SK-N-SH (cell line): Measurements from ENCODE around the gene RALA. TPM values are rescaled to one million over a fixed set of nuclear protein-coding genes. Genes with fewer than 3 reads are reported as not detected.
A peak's percentile ranks its signal among the peaks of the same experiment; 100 is the strongest.

Source experiments
- CTCF ChIA-PET: fragments of 300-600, 350-600 bp; formaldehyde crosslinking; extraction: SDS; loops from one replicate; lab custom pipeline; 2021; lab: Yijun Ruan, JAX
- POLR2A ChIA-PET: fragments of 350-600 bp; sonication (Branson Sonifier 250); formaldehyde crosslinking; extraction: SDS; loops from one replicate; lab custom pipeline; 2020; ENCODE audit warnings: antibody characterized with exemption, inconsistent platforms; lab: Yijun Ruan, JAX
- DNase-seq: peaks from one replicate; pipeline ENCODE4 v3.0.0; 2012
- H2AFZ ChIP-seq: fragments of 200-600 bp; sonication (generic); 2 replicates; pipeline ENCODE4 v1.8.1; 2016; ENCODE audit warnings: antibody characterized with exemption, mild to moderate bottlenecking, low read depth
- H3F3A ChIP-seq: fragments of 200-600 bp; sonication (generic); replicated peaks from 2 replicates; pipeline ENCODE3; 2016; ENCODE audit warnings: antibody characterized with exemption, mild to moderate bottlenecking; ENCODE audit not compliant: insufficient read depth
- H3K27ac ChIP-seq, 2 experiments: fragments of 200-500 bp in 1 of 2; fragments of 200-600 bp in 1 of 2; sonication (Bioruptor generic) in 1 of 2; sonication (generic), shearing (Covaris generic) in 1 of 2; 2 replicates each; pipeline versions ENCODE4 v1.5.1 to v1.6.1; 2014 to 2016; ENCODE audit warnings: low read depth in 2 of 2, inconsistent platforms in 1 of 2, low read length in 1 of 2, mild to moderate bottlenecking in 1 of 2, mixed read lengths in 1 of 2
- H3K27me3 ChIP-seq: fragments of 200-600 bp; sonication (generic), shearing (Covaris generic); 2 replicates; pipeline ENCODE4 v1.6.1; 2016; ENCODE audit warnings: mixed run types; ENCODE audit not compliant: insufficient read depth
- H3K36me3 ChIP-seq, 2 experiments: fragments of 200-500 bp in 1 of 2; fragments of 200-600 bp in 1 of 2; sonication (Bioruptor generic) in 1 of 2; sonication (generic) in 1 of 2; replicated peaks in 1 of 2; 2 replicates each; pipeline versions ENCODE3 to v1.5.1; 2014 to 2016; ENCODE audit warnings: low read length in 1 of 2, mild to moderate bottlenecking in 1 of 2; ENCODE audit not compliant: insufficient read depth in 2 of 2, control insufficient read depth in 1 of 2
- H3K4me1 ChIP-seq, 2 experiments: fragments of 200-500 bp in 1 of 2; fragments of 200-600 bp in 1 of 2; sonication (Bioruptor generic) in 1 of 2; sonication (generic), shearing (Covaris generic) in 1 of 2; 2 replicates each; pipeline versions ENCODE4 v1.5.1 to v1.6.1; 2014 to 2016; ENCODE audit warnings: low read depth in 1 of 2, low read length in 1 of 2, mixed run types in 1 of 2; ENCODE audit not compliant: insufficient read depth in 2 of 2, control insufficient read depth in 1 of 2
- H3K4me2 ChIP-seq: fragments of 200-600 bp; sonication (generic), shearing (Covaris generic); 2 replicates; pipeline ENCODE4 v1.6.1; 2017; ENCODE audit warnings: mixed run types
- H3K4me3 ChIP-seq, 2 experiments: fragments of 200-500 bp in 1 of 2; fragments of 200-600 bp in 1 of 2; sonication (Bioruptor generic) in 1 of 2; sonication (generic), shearing (Covaris generic) in 1 of 2; 2 replicates each; pipeline versions ENCODE4 v1.5.1 to v1.8.1; 2014 to 2016; ENCODE audit warnings: low read depth in 2 of 2, inconsistent platforms in 1 of 2, low read length in 1 of 2, mild to moderate bottlenecking in 1 of 2, mixed read lengths in 1 of 2, moderate library complexity in 1 of 2
- H3K79me2 ChIP-seq: fragments of 200-600 bp; sonication (generic); 2 replicates; pipeline ENCODE4 v1.8.1; 2017; ENCODE audit warnings: mild to moderate bottlenecking; ENCODE audit not compliant: insufficient read depth
- H3K9ac ChIP-seq: fragments of 200-600 bp; sonication (generic); 2 replicates; pipeline ENCODE4 v1.6.1; 2017; ENCODE audit warnings: mixed run types
- H3K9me2 ChIP-seq: fragments of 200-600 bp; sonication (generic); 2 replicates; pipeline ENCODE4 v1.6.1; 2017; ENCODE audit warnings: mixed run types
- H3K9me3 ChIP-seq: fragments of 200-600 bp; sonication (generic); 2 replicates; pipeline ENCODE4 v1.6.1; 2017; ENCODE audit warnings: mixed run types, mild to moderate bottlenecking, moderate library complexity
- H4K20me1 ChIP-seq: fragments of 200-600 bp; sonication (generic); 2 replicates; pipeline ENCODE4 v1.6.1; 2017; ENCODE audit warnings: mild to moderate bottlenecking, mixed run types; ENCODE audit not compliant: insufficient read depth
- CHD2 ChIP-seq: fragments of 150-350 bp; IDR thresholded peaks from 2 replicates; pipeline ENCODE4 v1.6.1; 2018; ENCODE audit warnings: low read length; ENCODE audit not compliant: partially characterized antibody
- EP300 ChIP-seq, 2 experiments: IDR thresholded peaks; 2 replicates each; pipeline versions ENCODE4 v1.4.0 to v1.6.1; 2012; ENCODE audit warnings: borderline replicate concordance in 1 of 2, low read depth in 1 of 2, low read length in 1 of 2
- EZH2phosphoT487 ChIP-seq: fragments of 200-600 bp; sonication (generic); IDR thresholded peaks from 2 replicates; pipeline ENCODE4 v1.6.1; 2017; ENCODE audit warnings: low read depth, mixed run types, mild to moderate bottlenecking, antibody characterized with exemption, moderate library complexity, borderline replicate concordance
- FOXJ3 ChIP-seq: sonication (generic); formaldehyde crosslinking; IDR thresholded peaks from 2 replicates; pipeline ENCODE4 v1.5.1; 2020; ENCODE audit warnings: mild to moderate bottlenecking, missing genetic modification reagents
- FOXM1 ChIP-seq: IDR thresholded peaks from 2 replicates; pipeline ENCODE4 v1.4.0; 2012; ENCODE audit warnings: low read depth, mild to moderate bottlenecking
- GABPA ChIP-seq: IDR thresholded peaks from 2 replicates; pipeline ENCODE4 v1.4.0; 2012; ENCODE audit warnings: low read depth, mild to moderate bottlenecking
- JUND ChIP-seq: IDR thresholded peaks from 2 replicates; pipeline ENCODE4 v1.4.0; 2012
- MEF2A ChIP-seq: IDR thresholded peaks from 2 replicates; pipeline ENCODE4 v1.4.0; 2012; ENCODE audit warnings: low read depth, borderline replicate concordance
- MXI1 ChIP-seq: IDR thresholded peaks from 2 replicates; pipeline ENCODE4 v1.6.1; 2012; ENCODE audit warnings: mild to moderate bottlenecking, low read depth, low read length, improper control_type of control experiment
- NFIC ChIP-seq: IDR thresholded peaks from 2 replicates; pipeline ENCODE4 v1.4.0; 2012; ENCODE audit warnings: borderline replicate concordance
- NRF1 ChIP-seq: IDR thresholded peaks from 2 replicates; pipeline ENCODE4 v1.6.1; 2012; ENCODE audit warnings: low read depth, mild to moderate bottlenecking, low read length
- POLR2AphosphoS5 ChIP-seq: IDR thresholded peaks from 2 replicates; pipeline ENCODE4 v1.6.1; 2012; ENCODE audit warnings: low read depth, low read length
- RAD21 ChIP-seq: IDR thresholded peaks from 2 replicates; pipeline ENCODE4 v1.6.1; 2012; ENCODE audit warnings: mild to moderate bottlenecking, low read length
- RFX5 ChIP-seq: IDR thresholded peaks from 2 replicates; pipeline ENCODE4 v1.6.1; 2012; ENCODE audit warnings: mild to moderate bottlenecking, improper control_type of control experiment, low read length
- RXRA ChIP-seq: IDR thresholded peaks from 2 replicates; pipeline ENCODE4 v1.4.0; 2012; ENCODE audit warnings: low read depth, mild to moderate bottlenecking, borderline replicate concordance
- SIN3A ChIP-seq: IDR thresholded peaks from 2 replicates; pipeline ENCODE4 v1.6.1; 2012; ENCODE audit warnings: low read depth, mild to moderate bottlenecking, low read length, moderate library complexity, borderline replicate concordance
- SMC3 ChIP-seq: IDR thresholded peaks from 2 replicates; pipeline ENCODE4 v1.6.1; 2012; ENCODE audit warnings: low read depth, low read length, improper control_type of control experiment
- TAF1 ChIP-seq: IDR thresholded peaks from 2 replicates; pipeline ENCODE4 v1.6.1; 2012; ENCODE audit warnings: low read depth, mild to moderate bottlenecking, low read length, moderate library complexity, borderline replicate concordance
- TEAD4 ChIP-seq: IDR thresholded peaks from 2 replicates; pipeline ENCODE4 v1.4.0; 2012; ENCODE audit warnings: mild to moderate bottlenecking, borderline replicate concordance; ENCODE audit not compliant: insufficient read depth
- YY1 ChIP-seq: IDR thresholded peaks from 2 replicates; pipeline ENCODE4 v1.4.0; 2012; ENCODE audit warnings: low read depth, mild to moderate bottlenecking
- WGBS: methylation state at CpG from one replicate; pipeline ENCODE4 v1.1.6; 2017; ENCODE audit warnings: low lambda C conversion rate; 5-methylcytosine and 5-hydroxymethylcytosine counted together
- polyA plus RNA-seq, 3 experiments: library from polyadenylated mRNA; depleted of rRNA; stranded (reverse); fragments of >200 nt; gene quantifications; 2 replicates each; pipeline ENCODE4 v1.2.3, GENCODE V29; 2012
- TF ChIP-seq, protein P1 (sequence below): IDR thresholded peaks from 2 replicates; pipeline ENCODE4 v1.4.0; 2012; ENCODE audit warnings: low read depth, borderline replicate concordance
- TF ChIP-seq, protein P2 (sequence below): IDR thresholded peaks from 2 replicates; pipeline ENCODE4 v1.6.1; 2012; ENCODE audit warnings: mild to moderate bottlenecking, low read depth, low read length, moderate library complexity
- TF ChIP-seq, protein P3 (sequence below): IDR thresholded peaks from 2 replicates; pipeline ENCODE4 v1.4.0; 2012; ENCODE audit warnings: low read depth
- TF ChIP-seq, protein P4 (sequence below): IDR thresholded peaks from 2 replicates; pipeline ENCODE4 v1.4.0; 2012; ENCODE audit warnings: low read depth, borderline replicate concordance
- TF ChIP-seq, protein P5 (sequence below): IDR thresholded peaks from 2 replicates; pipeline ENCODE4; 2012
- TF ChIP-seq, protein P6 (sequence below): fragments of 150-350 bp; IDR thresholded peaks from 2 replicates; pipeline ENCODE4 v1.6.1; 2017; ENCODE audit warnings: antibody characterized with exemption, low read length, low read depth, borderline replicate concordance

Gene RALA
- polyA plus RNA-seq, 1 of the 3 experiments (the other 2 are of a cell fraction): 29.0 TPM

DNA sequence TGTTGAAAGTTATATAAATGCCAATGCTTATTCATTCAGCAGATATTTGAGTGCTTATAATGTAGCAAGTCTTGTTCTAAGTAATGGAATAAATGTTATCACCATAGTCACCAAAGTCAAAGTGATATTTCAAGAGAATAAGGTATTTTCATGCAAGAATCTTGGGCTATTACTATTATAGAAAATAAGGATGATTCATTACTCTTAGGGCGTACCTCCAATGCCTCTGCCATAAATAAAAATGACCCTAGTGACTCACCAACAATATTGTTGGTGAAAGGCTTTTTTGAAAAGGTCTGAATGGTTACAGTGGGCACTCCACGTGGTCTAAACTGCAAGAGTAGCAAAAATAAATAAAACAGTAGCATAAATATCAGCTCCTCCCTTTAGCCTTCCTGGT, 68.4 kb downstream of the RALA start:
- POLR2A ChIA-PET: no interaction called here
- H4K20me1 ChIP-seq: peaks cover 5% of the 10 kb centered on the region; the same call in 1 of the 2 replicates
- peaks cover 29% of the 10 kb centered on the region for H3F3A ChIP-seq
- no peaks in the 10 kb centered on the region for H3K9me3 ChIP-seq
- H3K9ac ChIP-seq: no peak overlapping the region
- CTCF ChIA-PET: interaction anchor here (1.0 to 2.5 kb wide), 3 partner anchors 16 to 111 kb away, joined by 4 to 8 read pairs (median 4); no protein-coding TSS in a partner anchor
- H3K9me2 ChIP-seq: no peaks in the 10 kb centered on the region; the same call in 1 of the 2 replicates
- no peaks in the 10 kb centered on the region for H3K27me3 ChIP-seq
- H3K36me3 ChIP-seq: peaks cover 45 to 84% of the 10 kb centered on the region in 2 experiments
- no peak overlapping the region for H3K4me3 ChIP-seq
- no peak for DNase-seq
- peak overlapping the region in 1 of 2 experiments; percentile 78; a peak in 2 of 4 replicates for H3K27ac ChIP-seq
- 21% methylated on average over 2 of the region's 2 CpGs for WGBS
- no peak overlapping the region for H2AFZ ChIP-seq
- H3K4me2 ChIP-seq: no peak overlapping the region
- peaks cover 79% of the 10 kb centered on the region for H3K79me2 ChIP-seq
- peaks cover 0 to 19% of the 10 kb centered on the region in 2 experiments; a peak in 3 of 4 replicates for H3K4me1 ChIP-seq
- TF ChIP-seq NFIC: peak; percentile 34; the same call in 1 of the 2 replicates
- TF ChIP-seq GABPA: no peak
- TF ChIP-seq, protein P1, sequence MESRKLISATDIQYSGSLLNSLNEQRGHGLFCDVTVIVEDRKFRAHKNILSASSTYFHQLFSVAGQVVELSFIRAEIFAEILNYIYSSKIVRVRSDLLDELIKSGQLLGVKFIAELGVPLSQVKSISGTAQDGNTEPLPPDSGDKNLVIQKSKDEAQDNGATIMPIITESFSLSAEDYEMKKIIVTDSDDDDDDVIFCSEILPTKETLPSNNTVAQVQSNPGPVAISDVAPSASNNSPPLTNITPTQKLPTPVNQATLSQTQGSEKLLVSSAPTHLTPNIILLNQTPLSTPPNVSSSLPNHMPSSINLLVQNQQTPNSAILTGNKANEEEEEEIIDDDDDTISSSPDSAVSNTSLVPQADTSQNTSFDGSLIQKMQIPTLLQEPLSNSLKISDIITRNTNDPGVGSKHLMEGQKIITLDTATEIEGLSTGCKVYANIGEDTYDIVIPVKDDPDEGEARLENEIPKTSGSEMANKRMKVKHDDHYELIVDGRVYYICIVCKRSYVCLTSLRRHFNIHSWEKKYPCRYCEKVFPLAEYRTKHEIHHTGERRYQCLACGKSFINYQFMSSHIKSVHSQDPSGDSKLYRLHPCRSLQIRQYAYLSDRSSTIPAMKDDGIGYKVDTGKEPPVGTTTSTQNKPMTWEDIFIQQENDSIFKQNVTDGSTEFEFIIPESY: no peak
- TF ChIP-seq FOXJ3 (CRISPR knock-in tag): no peak
- TF ChIP-seq, protein P2, sequence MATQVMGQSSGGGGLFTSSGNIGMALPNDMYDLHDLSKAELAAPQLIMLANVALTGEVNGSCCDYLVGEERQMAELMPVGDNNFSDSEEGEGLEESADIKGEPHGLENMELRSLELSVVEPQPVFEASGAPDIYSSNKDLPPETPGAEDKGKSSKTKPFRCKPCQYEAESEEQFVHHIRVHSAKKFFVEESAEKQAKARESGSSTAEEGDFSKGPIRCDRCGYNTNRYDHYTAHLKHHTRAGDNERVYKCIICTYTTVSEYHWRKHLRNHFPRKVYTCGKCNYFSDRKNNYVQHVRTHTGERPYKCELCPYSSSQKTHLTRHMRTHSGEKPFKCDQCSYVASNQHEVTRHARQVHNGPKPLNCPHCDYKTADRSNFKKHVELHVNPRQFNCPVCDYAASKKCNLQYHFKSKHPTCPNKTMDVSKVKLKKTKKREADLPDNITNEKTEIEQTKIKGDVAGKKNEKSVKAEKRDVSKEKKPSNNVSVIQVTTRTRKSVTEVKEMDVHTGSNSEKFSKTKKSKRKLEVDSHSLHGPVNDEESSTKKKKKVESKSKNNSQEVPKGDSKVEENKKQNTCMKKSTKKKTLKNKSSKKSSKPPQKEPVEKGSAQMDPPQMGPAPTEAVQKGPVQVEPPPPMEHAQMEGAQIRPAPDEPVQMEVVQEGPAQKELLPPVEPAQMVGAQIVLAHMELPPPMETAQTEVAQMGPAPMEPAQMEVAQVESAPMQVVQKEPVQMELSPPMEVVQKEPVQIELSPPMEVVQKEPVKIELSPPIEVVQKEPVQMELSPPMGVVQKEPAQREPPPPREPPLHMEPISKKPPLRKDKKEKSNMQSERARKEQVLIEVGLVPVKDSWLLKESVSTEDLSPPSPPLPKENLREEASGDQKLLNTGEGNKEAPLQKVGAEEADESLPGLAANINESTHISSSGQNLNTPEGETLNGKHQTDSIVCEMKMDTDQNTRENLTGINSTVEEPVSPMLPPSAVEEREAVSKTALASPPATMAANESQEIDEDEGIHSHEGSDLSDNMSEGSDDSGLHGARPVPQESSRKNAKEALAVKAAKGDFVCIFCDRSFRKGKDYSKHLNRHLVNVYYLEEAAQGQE: no peak
- peak; percentile 46; the same call in 1 of the 2 replicates for TF ChIP-seq YY1
- no peak for TF ChIP-seq EZH2phosphoT487
- TF ChIP-seq TEAD4: 0 out of 2 replicates have a peak, but pooled peaks have one; percentile 9
- peak; percentile 76; the same call in 1 of the 2 replicates for TF ChIP-seq MEF2A
- peak; percentile 88 for TF ChIP-seq JUND
- TF ChIP-seq, protein P3, sequence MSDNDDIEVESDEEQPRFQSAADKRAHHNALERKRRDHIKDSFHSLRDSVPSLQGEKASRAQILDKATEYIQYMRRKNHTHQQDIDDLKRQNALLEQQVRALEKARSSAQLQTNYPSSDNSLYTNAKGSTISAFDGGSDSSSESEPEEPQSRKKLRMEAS: peak; percentile 71
- TF ChIP-seq, protein P4, sequence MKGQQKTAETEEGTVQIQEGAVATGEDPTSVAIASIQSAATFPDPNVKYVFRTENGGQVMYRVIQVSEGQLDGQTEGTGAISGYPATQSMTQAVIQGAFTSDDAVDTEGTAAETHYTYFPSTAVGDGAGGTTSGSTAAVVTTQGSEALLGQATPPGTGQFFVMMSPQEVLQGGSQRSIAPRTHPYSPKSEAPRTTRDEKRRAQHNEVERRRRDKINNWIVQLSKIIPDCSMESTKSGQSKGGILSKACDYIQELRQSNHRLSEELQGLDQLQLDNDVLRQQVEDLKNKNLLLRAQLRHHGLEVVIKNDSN: peak; percentile 45; the same call in 1 of the 2 replicates
- peak; percentile 67; the same call in 1 of the 2 replicates for TF ChIP-seq POLR2AphosphoS5
- no peak for TF ChIP-seq MXI1
- TF ChIP-seq TAF1: no peak
- no peak for TF ChIP-seq FOXM1
- no peak for TF ChIP-seq SMC3
- no peak for TF ChIP-seq CHD2
- TF ChIP-seq, protein P5, sequence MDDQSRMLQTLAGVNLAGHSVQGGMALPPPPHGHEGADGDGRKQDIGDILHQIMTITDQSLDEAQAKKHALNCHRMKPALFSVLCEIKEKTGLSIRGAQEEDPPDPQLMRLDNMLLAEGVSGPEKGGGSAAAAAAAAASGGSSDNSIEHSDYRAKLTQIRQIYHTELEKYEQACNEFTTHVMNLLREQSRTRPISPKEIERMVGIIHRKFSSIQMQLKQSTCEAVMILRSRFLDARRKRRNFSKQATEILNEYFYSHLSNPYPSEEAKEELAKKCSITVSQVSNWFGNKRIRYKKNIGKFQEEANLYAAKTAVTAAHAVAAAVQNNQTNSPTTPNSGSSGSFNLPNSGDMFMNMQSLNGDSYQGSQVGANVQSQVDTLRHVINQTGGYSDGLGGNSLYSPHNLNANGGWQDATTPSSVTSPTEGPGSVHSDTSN: peak; percentile 82
- TF ChIP-seq, protein P6, sequence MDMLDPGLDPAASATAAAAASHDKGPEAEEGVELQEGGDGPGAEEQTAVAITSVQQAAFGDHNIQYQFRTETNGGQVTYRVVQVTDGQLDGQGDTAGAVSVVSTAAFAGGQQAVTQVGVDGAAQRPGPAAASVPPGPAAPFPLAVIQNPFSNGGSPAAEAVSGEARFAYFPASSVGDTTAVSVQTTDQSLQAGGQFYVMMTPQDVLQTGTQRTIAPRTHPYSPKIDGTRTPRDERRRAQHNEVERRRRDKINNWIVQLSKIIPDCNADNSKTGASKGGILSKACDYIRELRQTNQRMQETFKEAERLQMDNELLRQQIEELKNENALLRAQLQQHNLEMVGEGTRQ: no peak
- TF ChIP-seq RFX5: no peak
- no peak for TF ChIP-seq SIN3A
- peak in 1 of 2 experiments; percentile 54; a peak in 2 of 4 replicates for TF ChIP-seq EP300 (IDR thresholded peaks at IDR 0.05; ENCODE audit: borderline replicate concordance in 1 of 2, low read depth in 1 of 2, low read length in 1 of 2)
- TF ChIP-seq NRF1: no peak
- no peak for TF ChIP-seq RAD21
- 0 out of 2 replicates have a peak, but pooled peaks have one; percentile 49 for TF ChIP-seq RXRA
